H9 (cell line): ENCODE data around the gene CRACR2A. TPM values are rescaled to one million over a fixed set of nuclear protein-coding genes. Genes with fewer than 3 reads are reported as not detected.

Experiments used
- DNase-seq: peaks from one replicate; pipeline ENCODE4 v3.0.0-alpha.2; 2017
- H2AFZ ChIP-seq: one replicate; pipeline ENCODE4 v1.6.1; 2013; ENCODE audit warnings: mild to moderate bottlenecking, low read length, control low read depth, moderate library complexity
- H2AK5ac ChIP-seq: 2 replicates; pipeline ENCODE4 v1.6.1; 2013; ENCODE audit warnings: low read length, control low read depth, mixed read lengths; ENCODE audit not compliant: insufficient read length
- H2BK120ac ChIP-seq: one replicate; pipeline ENCODE4 v1.6.1; 2013; ENCODE audit warnings: low read depth, mild to moderate bottlenecking, low read length, control low read depth, inconsistent platforms; ENCODE audit not compliant: poor library complexity, severe bottlenecking
- H2BK12ac ChIP-seq: 2 replicates; pipeline ENCODE4 v1.6.1; 2013; ENCODE audit warnings: low read length, control low read depth, mixed read lengths, low read depth; ENCODE audit not compliant: insufficient read length
- H2BK15ac ChIP-seq: 2 replicates; pipeline ENCODE4 v1.6.1; 2013; ENCODE audit warnings: low read depth, low read length, control low read depth
- H2BK20ac ChIP-seq: one replicate; pipeline ENCODE4 v1.6.1; 2013; ENCODE audit warnings: low read depth, mild to moderate bottlenecking, low read length, control low read depth, inconsistent platforms; ENCODE audit not compliant: poor library complexity, severe bottlenecking
- H2BK5ac ChIP-seq: 2 replicates; pipeline ENCODE4 v1.6.1; 2013; ENCODE audit warnings: low read length, control low read depth, mixed read lengths; ENCODE audit not compliant: insufficient read length
- H3K14ac ChIP-seq: 2 replicates; pipeline ENCODE4 v1.6.1; 2013; ENCODE audit warnings: low read length, control low read depth; ENCODE audit not compliant: insufficient read depth
- H3K18ac ChIP-seq: 2 replicates; pipeline ENCODE4 v1.6.1; 2013; ENCODE audit warnings: low read depth, mild to moderate bottlenecking, mixed read lengths, low read length, control low read depth; ENCODE audit not compliant: insufficient read length
- H3K23ac ChIP-seq: 2 replicates; pipeline ENCODE4 v1.6.1; 2013; ENCODE audit warnings: low read length, control low read depth, mixed read lengths, low read depth; ENCODE audit not compliant: insufficient read length
- H3K23me2 ChIP-seq: 2 replicates; pipeline ENCODE4 v1.6.1; 2013; ENCODE audit warnings: low read depth, mild to moderate bottlenecking, mixed read lengths, low read length, control low read depth; ENCODE audit not compliant: insufficient read length, poor library complexity, severe bottlenecking
- H3K27ac ChIP-seq: 2 replicates; pipeline ENCODE4 v1.5.1; 2013; ENCODE audit warnings: low read length, control low read depth, mixed read lengths, low read depth; ENCODE audit not compliant: insufficient read length
- H3K27me3 ChIP-seq: 2 replicates; pipeline ENCODE4 v1.6.1; 2013; ENCODE audit warnings: low read length, control low read depth, inconsistent platforms; ENCODE audit not compliant: insufficient read depth
- H3K4ac ChIP-seq: 2 replicates; pipeline ENCODE4 v1.6.1; 2013; ENCODE audit warnings: low read depth, mild to moderate bottlenecking, control low read depth, inconsistent platforms, low read length, moderate library complexity
- H3K4me1 ChIP-seq: 2 replicates; pipeline ENCODE4 v1.6.1; 2013; ENCODE audit warnings: low read length, control low read depth, inconsistent platforms; ENCODE audit not compliant: insufficient read depth
- H3K4me2 ChIP-seq: 2 replicates; pipeline ENCODE4 v1.6.1; 2013; ENCODE audit warnings: low read length, control low read depth, mixed read lengths; ENCODE audit not compliant: insufficient read length, insufficient read depth
- H3K56ac ChIP-seq: 2 replicates; pipeline ENCODE4 v1.6.1; 2013; ENCODE audit warnings: low read depth, mild to moderate bottlenecking, mixed read lengths, low read length, control low read depth; ENCODE audit not compliant: insufficient read length
- H3K79me1 ChIP-seq: 2 replicates; pipeline ENCODE4 v1.6.1; 2013; ENCODE audit warnings: low read depth, mild to moderate bottlenecking, moderate library complexity, low read length, control low read depth, inconsistent platforms; ENCODE audit not compliant: insufficient read depth, poor library complexity, severe bottlenecking
- H3K79me2 ChIP-seq: 2 replicates; pipeline ENCODE4 v1.6.1; 2013; ENCODE audit warnings: low read length, control low read depth, inconsistent platforms; ENCODE audit not compliant: insufficient read depth
- H3K9ac ChIP-seq: 2 replicates; pipeline ENCODE4 v1.6.1; 2013; ENCODE audit warnings: low read length, control low read depth, mixed read lengths; ENCODE audit not compliant: insufficient read length; ENCODE audit errors: extremely low read depth
- H3K9me3 ChIP-seq: one replicate; pipeline ENCODE4 v1.6.1; 2013; ENCODE audit warnings: low read depth, low read length, inconsistent platforms; ENCODE audit not compliant: control insufficient read depth
- H3T11ph ChIP-seq: one replicate; pipeline ENCODE4 v1.6.1; 2013; ENCODE audit warnings: mild to moderate bottlenecking, low read length, control low read depth, inconsistent platforms
- H4K20me1 ChIP-seq: one replicate; pipeline ENCODE4 v1.6.1; 2013; ENCODE audit not compliant: control insufficient read depth, insufficient read length, insufficient read depth
- H4K5ac ChIP-seq: 2 replicates; pipeline ENCODE4 v1.6.1; 2013; ENCODE audit warnings: low read depth, mild to moderate bottlenecking, mixed read lengths, low read length, control low read depth; ENCODE audit not compliant: insufficient read length
- H4K8ac ChIP-seq: replicated peaks from 2 replicates; pipeline ENCODE4 v1.6.1; 2013; ENCODE audit warnings: low read length, control low read depth, mixed read lengths, low read depth; ENCODE audit not compliant: insufficient read length
- H4K91ac ChIP-seq: 2 replicates; pipeline ENCODE4 v1.6.1; 2013; ENCODE audit warnings: low read depth, mild to moderate bottlenecking, moderate library complexity, mixed read lengths, low read length, control low read depth; ENCODE audit not compliant: insufficient read length
- H3K27ac Mint-ChIP-seq, 3 experiments: 2 replicates in 2 of 3; 3 replicates in 1 of 3; pipeline ENCODE4 v1.8.0; 2020 to 2021; ENCODE audit warnings: mixed read lengths in 3 of 3, mild to moderate bottlenecking in 1 of 3, moderate library complexity in 1 of 3
- H3K27me3 Mint-ChIP-seq: 2 replicates; pipeline ENCODE4 v1.8.0; 2021; ENCODE audit warnings: low read depth, mild to moderate bottlenecking, moderate library complexity, mixed read lengths
- H3K36me3 Mint-ChIP-seq, 3 experiments: 2 replicates in 2 of 3; 3 replicates in 1 of 3; pipeline ENCODE4 v1.8.0; 2020 to 2021; ENCODE audit warnings: low read depth in 3 of 3, mixed read lengths in 3 of 3; ENCODE audit not compliant: insufficient read depth in 1 of 3
- H3K4me1 Mint-ChIP-seq, 2 experiments: 2 replicates each; pipeline ENCODE4 v1.8.0; 2020; ENCODE audit warnings: mixed read lengths in 2 of 2
- H3K4me3 Mint-ChIP-seq, 2 experiments: 2 replicates in 1 of 2; 3 replicates in 1 of 2; pipeline ENCODE4 v1.8.0; 2020 to 2021; ENCODE audit warnings: mild to moderate bottlenecking in 2 of 2, mixed read lengths in 2 of 2, moderate library complexity in 1 of 2
- H3K9me3 Mint-ChIP-seq, 2 experiments: 2 replicates in 1 of 2; 3 replicates in 1 of 2; pipeline ENCODE4 v1.8.0; 2020; ENCODE audit warnings: mild to moderate bottlenecking in 2 of 2, mixed read lengths in 2 of 2, moderate library complexity in 1 of 2
- WGBS: extraction: QIAGEN DNeasy Blood & Tissue Kit; methylation state at CpG from one replicate; pipeline ENCODE4 v1.1.7; 2013; ENCODE audit warnings: missing lambda C conversion rate, low lambda C conversion rate, mixed read lengths; ENCODE audit not compliant: insufficient read length; ENCODE audit errors: extremely low coverage; 5-methylcytosine and 5-hydroxymethylcytosine counted together
- total RNA-seq: library from RNA; stranded (reverse); gene quantifications from 2 replicates; pipeline ENCODE4 v1.2.1, GENCODE V29; 2021
- TF ChIP-seq, protein P1 (sequence below): fragments of 200-600 bp; sonication (generic); conservative IDR thresholded peaks from 3 replicates; pipeline ENCODE4 v1.8.0; 2021; ENCODE audit warnings: antibody characterized with exemption, mild to moderate bottlenecking

The CRACR2A gene
- total RNA-seq, 1 experiment from 2014 or later = 2.0 TPM

DNA sequence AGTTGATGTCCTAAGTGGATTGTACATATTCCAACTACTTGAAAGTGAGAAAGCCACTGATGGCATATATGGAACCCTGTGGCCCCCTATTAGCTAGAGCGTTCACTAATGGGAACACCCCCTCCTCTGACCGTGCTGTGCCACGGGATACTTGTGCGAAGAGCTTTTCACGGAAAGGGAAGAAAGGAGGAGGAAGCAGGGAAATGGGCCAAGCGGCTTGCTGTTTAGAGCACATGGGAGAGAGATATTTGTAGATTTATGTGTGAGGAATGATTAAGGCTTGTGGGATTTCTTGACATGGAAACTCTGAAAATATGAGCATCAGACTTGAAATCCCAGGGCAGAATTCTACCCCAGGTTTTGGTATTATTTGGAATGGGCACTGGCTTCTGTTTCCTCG is 132.1 kb downstream of the CRACR2A start:
- H3K4me1 Mint-ChIP-seq = peaks cover 15 to 21% of the 10 kb centered on the region in 2 experiments
- WGBS = no CpG with 5 or more reads among the region's 7 CpGs

More for the DNA sequence above, 132.1 kb downstream of the CRACR2A start:
- H2BK120ac ChIP-seq = no peak overlapping the region
- H3K4me1 ChIP-seq = no peaks in the 10 kb centered on the region
- H4K8ac ChIP-seq = no peak overlapping the region
- no peak overlapping the region for H3K4me2 ChIP-seq
- no peaks in the 10 kb centered on the region for H3K27me3 ChIP-seq
- no peak overlapping the region for H3K56ac ChIP-seq
- H3K23ac ChIP-seq = no peak overlapping the region
- no peak overlapping the region for H2AFZ ChIP-seq
- H3K9me3 ChIP-seq = no peaks in the 10 kb centered on the region
- H2BK12ac ChIP-seq = no peak overlapping the region
- H4K5ac ChIP-seq = no peak overlapping the region
- no peak overlapping the region for H2BK20ac ChIP-seq
- no peak overlapping the region for H3K4ac ChIP-seq
- H3K23me2 ChIP-seq = no peaks in the 10 kb centered on the region
- H2BK5ac ChIP-seq = no peak overlapping the region
- no peak overlapping the region for H3K18ac ChIP-seq
- no peak overlapping the region for H3K4me3 Mint-ChIP-seq
- H3K27ac ChIP-seq = no peak overlapping the region
- H4K91ac ChIP-seq = no peak overlapping the region
- no peaks in the 10 kb centered on the region for H3K79me1 ChIP-seq
- no peaks in the 10 kb centered on the region for H4K20me1 ChIP-seq
- H3K36me3 Mint-ChIP-seq = no peaks in the 10 kb centered on the region
- no peak overlapping the region for H3K9ac ChIP-seq
- no peak overlapping the region for H2AK5ac ChIP-seq
- H3K14ac ChIP-seq = no peak overlapping the region
- peaks cover 7% of the 10 kb centered on the region for H3K27me3 Mint-ChIP-seq
- no peak overlapping the region for H3T11ph ChIP-seq
- no peaks in the 10 kb centered on the region for H3K9me3 Mint-ChIP-seq
- H2BK15ac ChIP-seq = no peak overlapping the region
- TF ChIP-seq, protein P1, sequence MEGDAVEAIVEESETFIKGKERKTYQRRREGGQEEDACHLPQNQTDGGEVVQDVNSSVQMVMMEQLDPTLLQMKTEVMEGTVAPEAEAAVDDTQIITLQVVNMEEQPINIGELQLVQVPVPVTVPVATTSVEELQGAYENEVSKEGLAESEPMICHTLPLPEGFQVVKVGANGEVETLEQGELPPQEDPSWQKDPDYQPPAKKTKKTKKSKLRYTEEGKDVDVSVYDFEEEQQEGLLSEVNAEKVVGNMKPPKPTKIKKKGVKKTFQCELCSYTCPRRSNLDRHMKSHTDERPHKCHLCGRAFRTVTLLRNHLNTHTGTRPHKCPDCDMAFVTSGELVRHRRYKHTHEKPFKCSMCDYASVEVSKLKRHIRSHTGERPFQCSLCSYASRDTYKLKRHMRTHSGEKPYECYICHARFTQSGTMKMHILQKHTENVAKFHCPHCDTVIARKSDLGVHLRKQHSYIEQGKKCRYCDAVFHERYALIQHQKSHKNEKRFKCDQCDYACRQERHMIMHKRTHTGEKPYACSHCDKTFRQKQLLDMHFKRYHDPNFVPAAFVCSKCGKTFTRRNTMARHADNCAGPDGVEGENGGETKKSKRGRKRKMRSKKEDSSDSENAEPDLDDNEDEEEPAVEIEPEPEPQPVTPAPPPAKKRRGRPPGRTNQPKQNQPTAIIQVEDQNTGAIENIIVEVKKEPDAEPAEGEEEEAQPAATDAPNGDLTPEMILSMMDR = no peak
- H3K79me2 ChIP-seq = no peaks in the 10 kb centered on the region
- no peak for DNase-seq
- H3K27ac Mint-ChIP-seq = no peak overlapping the region; a peak in 1 of 7 replicates
